BLaER1 (cell line): ENCODE measurements around the gene MTREX.

Source experiments
- H3K27ac ChIP-seq: shearing (Covaris generic); formaldehyde crosslinking; 2 replicates; pipeline ENCODE4 v1.8.1; 2022
- H3K27me3 ChIP-seq: shearing (Covaris generic); formaldehyde crosslinking; 2 replicates; pipeline ENCODE4 v1.8.1; 2022
- H3K36me3 ChIP-seq: shearing (Covaris generic); formaldehyde crosslinking; 2 replicates; pipeline ENCODE4 v1.8.1; 2022
- H3K4me1 ChIP-seq: shearing (Covaris generic); formaldehyde crosslinking; 2 replicates; pipeline ENCODE4 v1.8.1; 2022
- H3K4me2 ChIP-seq: shearing (Covaris generic); formaldehyde crosslinking; 2 replicates; pipeline ENCODE4 v1.8.1; 2022
- H3K4me3 ChIP-seq: shearing (Covaris generic); formaldehyde crosslinking; 2 replicates; pipeline ENCODE4 v1.8.1; 2022
- H3K9ac ChIP-seq: shearing (Covaris generic); formaldehyde crosslinking; 2 replicates; pipeline ENCODE4 v1.8.1; 2022
- H3K9me3 ChIP-seq: shearing (Covaris generic); formaldehyde crosslinking; 2 replicates; pipeline ENCODE4 v1.8.1; 2022
- H4K20me1 ChIP-seq: shearing (Covaris generic); formaldehyde crosslinking; 2 replicates; pipeline ENCODE4 v1.8.1; 2022
- Cebpa-rat ChIP-seq: shearing (Covaris generic); IDR thresholded peaks from 2 replicates; pipeline ENCODE4 v1.8.1; 2022

The MTREX gene

GRCh38 chr5:55392669-55393068 lies 84.9 kb downstream of the MTREX start:
- H3K4me1 ChIP-seq = no peaks in the 10 kb centered on the region
- no peaks in the 10 kb centered on the region for H4K20me1 ChIP-seq
- no peak overlapping the region for H3K4me3 ChIP-seq
- H3K36me3 ChIP-seq = peaks cover 85% of the 10 kb centered on the region
- H3K27me3 ChIP-seq = no peaks in the 10 kb centered on the region
- no peak overlapping the region for H3K27ac ChIP-seq
- H3K9ac ChIP-seq = no peak overlapping the region
- peaks cover 28% of the 10 kb centered on the region for H3K9me3 ChIP-seq
- no peak overlapping the region for H3K4me2 ChIP-seq
- no peak for TF ChIP-seq Cebpa-rat

- H3K27ac ChIP-seq = no peak overlapping the region
- no peak for TF ChIP-seq Cebpa-rat
- H3K4me2 ChIP-seq = no peak overlapping the region
- H3K9ac ChIP-seq = no peak overlapping the region
- H4K20me1 ChIP-seq = no peaks in the 10 kb centered on the region
- peaks cover 28% of the 10 kb centered on the region for H3K9me3 ChIP-seq
- H3K36me3 ChIP-seq = peaks cover 82% of the 10 kb centered on the region
- no peaks in the 10 kb centered on the region for H3K4me1 ChIP-seq
- H3K27me3 ChIP-seq = no peaks in the 10 kb centered on the region
- H3K4me3 ChIP-seq = no peak overlapping the region
Measured at GRCh38 chr5:55393501-55394175, 85.8 kb downstream of the MTREX start.

GRCh38 chr5:55402199-55402598 lies 94.4 kb downstream of the MTREX start:
- no peak for TF ChIP-seq Cebpa-rat
- Histone ChIP-seq H3K4me3 (no peak overlapping the region), H3K4me1 (no peaks in the 10 kb centered on the region), H3K9ac (no peak overlapping the region), H3K4me2 (no peak overlapping the region), H3K27me3 (no peaks in the 10 kb centered on the region), H3K36me3 (peaks cover 93% of the 10 kb centered on the region), H3K9me3 (no peaks in the 10 kb centered on the region), H3K27ac (no peak overlapping the region), H4K20me1 (peaks cover 5% of the 10 kb centered on the region; the same call in 1 of the 2 replicates)

- no peak overlapping the region for H3K4me3 ChIP-seq
Measured at GRCh38 chr5:55406292-55406691, 98.5 kb downstream of the MTREX start.

GRCh38 chr5:55407059-55407684 lies 99.4 kb downstream of the MTREX start:
- no peak for TF ChIP-seq Cebpa-rat
- no peaks in the 10 kb centered on the region for H3K9me3 ChIP-seq
- no peak overlapping the region for H3K27ac ChIP-seq
- peaks cover 70% of the 10 kb centered on the region for H3K36me3 ChIP-seq
- H4K20me1 ChIP-seq = peaks cover 2% of the 10 kb centered on the region; the same call in 1 of the 2 replicates
- H3K9ac ChIP-seq = no peak overlapping the region
- H3K4me1 ChIP-seq = 0 out of 2 replicates have a peak, but pooled peaks cover 6% of the 10 kb centered on the region
- H3K4me2 ChIP-seq = no peak overlapping the region
- H3K27me3 ChIP-seq = no peaks in the 10 kb centered on the region
- no peak overlapping the region for H3K4me3 ChIP-seq

More at GRCh38 chr5:55406292-55406691, 98.5 kb downstream of the MTREX start:
- no peak for TF ChIP-seq Cebpa-rat
- H3K4me2 ChIP-seq = no peak overlapping the region
- peaks cover 5% of the 10 kb centered on the region; the same call in 1 of the 2 replicates for H4K20me1 ChIP-seq
- H3K36me3 ChIP-seq = peaks cover 78% of the 10 kb centered on the region
- H3K4me1 ChIP-seq = 0 out of 2 replicates have a peak, but pooled peaks cover under 1% of the 10 kb centered on the region
- H3K9me3 ChIP-seq = no peaks in the 10 kb centered on the region
- H3K27ac ChIP-seq = no peak overlapping the region
- no peaks in the 10 kb centered on the region for H3K27me3 ChIP-seq
- no peak overlapping the region for H3K9ac ChIP-seq

GRCh38 chr5:55407984-55408383 lies 100.2 kb downstream of the MTREX start:
- H3K9ac ChIP-seq = no peak overlapping the region
- H3K36me3 ChIP-seq = peaks cover 70% of the 10 kb centered on the region
- no peaks in the 10 kb centered on the region for H4K20me1 ChIP-seq
- H3K27ac ChIP-seq = no peak overlapping the region
- H3K4me3 ChIP-seq = no peak overlapping the region
- H3K9me3 ChIP-seq = no peaks in the 10 kb centered on the region
- no peak overlapping the region for H3K4me2 ChIP-seq
- TF ChIP-seq Cebpa-rat = no peak
- H3K4me1 ChIP-seq = 0 out of 2 replicates have a peak, but pooled peaks cover 6% of the 10 kb centered on the region
- H3K27me3 ChIP-seq = no peaks in the 10 kb centered on the region

GRCh38 chr5:55409775-55410174 lies 102.0 kb downstream of the MTREX start:
- Histone ChIP-seq H3K4me1 (0 out of 2 replicates have a peak, but pooled peaks cover 6% of the 10 kb centered on the region), H3K27me3 (no peaks in the 10 kb centered on the region), H3K27ac (no peak overlapping the region), H3K4me2 (no peak overlapping the region), H3K9ac (no peak overlapping the region), H3K4me3 (no peak overlapping the region), H3K9me3 (no peaks in the 10 kb centered on the region), H3K36me3 (peaks cover 69% of the 10 kb centered on the region), H4K20me1 (no peaks in the 10 kb centered on the region)
- no peak for TF ChIP-seq Cebpa-rat

GRCh38 chr5:55410845-55411244 lies 103.1 kb downstream of the MTREX start:
- Histone ChIP-seq H4K20me1 (no peaks in the 10 kb centered on the region), H3K4me3 (no peak overlapping the region), H3K27ac (no peak overlapping the region), H3K9ac (no peak overlapping the region), H3K4me2 (no peak overlapping the region), H3K4me1 (0 out of 2 replicates have a peak, but pooled peaks cover 6% of the 10 kb centered on the region), H3K27me3 (no peaks in the 10 kb centered on the region), H3K9me3 (no peaks in the 10 kb centered on the region), H3K36me3 (peaks cover 69% of the 10 kb centered on the region)
- TF ChIP-seq Cebpa-rat = no peak

GRCh38 chr5:55411876-55412275 lies 104.1 kb downstream of the MTREX start:
- H3K4me2 ChIP-seq = no peak overlapping the region
- no peaks in the 10 kb centered on the region for H3K27me3 ChIP-seq
- TF ChIP-seq Cebpa-rat = no peak
- no peak overlapping the region for H3K9ac ChIP-seq
- H3K36me3 ChIP-seq = peaks cover 60% of the 10 kb centered on the region
- H3K4me3 ChIP-seq = no peak overlapping the region
- 0 out of 2 replicates have a peak, but pooled peaks cover 6% of the 10 kb centered on the region for H3K4me1 ChIP-seq
- H4K20me1 ChIP-seq = no peaks in the 10 kb centered on the region
- H3K27ac ChIP-seq = no peak overlapping the region
- no peaks in the 10 kb centered on the region for H3K9me3 ChIP-seq

GRCh38 chr5:55413644-55414043 lies 105.9 kb downstream of the MTREX start:
- TF ChIP-seq Cebpa-rat = no peak
- H3K4me1 ChIP-seq = 0 out of 2 replicates have a peak, but pooled peaks cover 6% of the 10 kb centered on the region
- peaks cover 60% of the 10 kb centered on the region for H3K36me3 ChIP-seq
- H3K27ac ChIP-seq = no peak overlapping the region
- no peaks in the 10 kb centered on the region for H4K20me1 ChIP-seq
- H3K9ac ChIP-seq = no peak overlapping the region
- no peak overlapping the region for H3K4me3 ChIP-seq
- no peaks in the 10 kb centered on the region for H3K27me3 ChIP-seq
- H3K4me2 ChIP-seq = no peak overlapping the region
- H3K9me3 ChIP-seq = no peaks in the 10 kb centered on the region
